Activated CD8-positive, alpha-beta T cell treated with anti-CD3 and anti-CD28 coated beads for 36 hours (primary cell): ENCODE data around the gene TNNI3K. TPM values are rescaled to one million over a fixed set of nuclear protein-coding genes. Genes with fewer than 3 reads are reported as not detected.

Source experiments
- ATAC-seq: fragments of 200-7000 bp; cut with Tn5 transposase; one replicate; pipeline ENCODE4 v1.10.0; 2021; ENCODE audit warnings: mild to moderate bottlenecking, moderate library complexity
- CTCF ChIA-PET: fragments of 350-600 bp; sonication (Branson Sonifier 250); formaldehyde crosslinking; loops from one replicate; lab custom pipeline; 2021; ENCODE audit warnings: antibody characterized with exemption; lab: Charles Lee
- POLR2A ChIA-PET: fragments of 350-600 bp; sonication (Branson Sonifier 250); formaldehyde crosslinking; loops from one replicate; lab custom pipeline; 2021; ENCODE audit warnings: antibody characterized with exemption; lab: Charles Lee
- DNase-seq: peaks from one replicate; pipeline ENCODE4 v3.0.0-alpha.2; 2020
- H3K27ac Mint-ChIP-seq: one replicate; pipeline ENCODE4 v1.8.0; 2021; ENCODE audit warnings: mild to moderate bottlenecking, mixed read lengths
- H3K27me3 Mint-ChIP-seq: one replicate; pipeline ENCODE4 v1.8.0; 2021; ENCODE audit warnings: mixed read lengths
- H3K36me3 Mint-ChIP-seq: one replicate; pipeline ENCODE4 v1.8.0; 2021; ENCODE audit warnings: low read depth, mixed read lengths
- H3K4me1 Mint-ChIP-seq: one replicate; pipeline ENCODE4 v1.8.0; 2021; ENCODE audit warnings: low read depth, mixed read lengths
- H3K4me3 Mint-ChIP-seq: one replicate; pipeline ENCODE4 v1.8.0; 2021; ENCODE audit warnings: mild to moderate bottlenecking, moderate library complexity, mixed read lengths
- H3K9me3 Mint-ChIP-seq: one replicate; pipeline ENCODE4 v1.8.0; 2021; ENCODE audit warnings: mixed read lengths
- CTCF ChIP-seq: fragments of 200-600 bp; IDR thresholded peaks from one replicate; pipeline ENCODE4 v1.8.0; 2022; ENCODE audit warnings: antibody characterized with exemption, mild to moderate bottlenecking
- intact Hi-C: fragments of 100-400 bp; cut with micrococcal nuclease; formaldehyde crosslinking; loops from one replicate; pipeline ENCODE4 v1.10.0; 2022
- total RNA-seq, 2 experiments: library from RNA; stranded (reverse); gene quantifications; one replicate each; pipeline ENCODE4 v1.2.3, GENCODE V29; 2021

Gene TNNI3K
- total RNA-seq, 2 experiments from 2014 or later: 0.52 TPM; not detected in 1

- intact Hi-C loops: loop anchor here (10.0 kb wide), 1 partner anchor 537 kb away; the partner anchor contains the start of genes CRYZ and TYW3
- POLR2A ChIA-PET: interaction anchor here (1.0 kb wide), 1 partner anchor 8 kb away, joined by 3 read pairs; no protein-coding TSS in a partner anchor
- Mint-ChIP-seq H3K4me3 (peak within 1 kb of the TSS; percentile 85), H3K27ac (peak within 1 kb of the TSS; percentile 94), H3K9me3 (no peaks in the 10 kb centered on the region), H3K27me3 (no peaks in the 10 kb centered on the region), H3K36me3 (peaks cover 6% of the 10 kb centered on the region), H3K4me1 (peaks cover 13% of the 10 kb centered on the region)
- peak; percentile 94 for DNase-seq
- ATAC-seq: peak; percentile 97
- TF ChIP-seq CTCF: no peak
- CTCF ChIA-PET: no interaction called here
Observed at GRCh38 chr1:74197657-74198552, 37.3 kb upstream of the TNNI3K start, which contains the start of the genes FPGT and LRRIQ3. FPGT (plus strand) TSS chr1:74198242; CDS start chr1:74198279, 37 bp downstream. LRRIQ3 (minus strand) TSS chr1:74198176; CDS start chr1:74183684, 14,492 bp downstream.

GRCh38 chr1:74199504-74199903, 35.7 kb upstream of the TNNI3K start:
- intact Hi-C loops: loop anchor here (10.0 kb wide), 1 partner anchor 535 kb away; the partner anchor contains the start of genes CRYZ and TYW3
- no peak for TF ChIP-seq CTCF
- ChIA-PET POLR2A (no interaction called here), CTCF (no interaction called here)
- no peak for DNase-seq
- H3K4me1 Mint-ChIP-seq: peaks cover 13% of the 10 kb centered on the region
- no peaks in the 10 kb centered on the region for H3K27me3 Mint-ChIP-seq
- no peak for ATAC-seq
- H3K4me3 Mint-ChIP-seq: peak overlapping the region; percentile 85
- H3K9me3 Mint-ChIP-seq: no peaks in the 10 kb centered on the region
- H3K36me3 Mint-ChIP-seq: peaks cover 6% of the 10 kb centered on the region
- no peak overlapping the region for H3K27ac Mint-ChIP-seq

GRCh38 chr1:74205266-74205665, 29.9 kb upstream of the TNNI3K start:
- ChIA-PET POLR2A (no interaction called here), CTCF (no interaction called here)
- no peak overlapping the region for H3K27ac Mint-ChIP-seq
- H3K36me3 Mint-ChIP-seq: peaks cover 9% of the 10 kb centered on the region
- DNase-seq: no peak
- no peak for ATAC-seq
- H3K4me1 Mint-ChIP-seq: no peaks in the 10 kb centered on the region
- no peaks in the 10 kb centered on the region for H3K27me3 Mint-ChIP-seq
- no peak overlapping the region for H3K4me3 Mint-ChIP-seq
- H3K9me3 Mint-ChIP-seq: no peaks in the 10 kb centered on the region
- TF ChIP-seq CTCF: no peak
- intact Hi-C loops: no loop called here

GRCh38 chr1:74215229-74215628, 20.0 kb upstream of the TNNI3K start:
- DNase-seq (no peak), ATAC-seq (no peak)
- no peak for TF ChIP-seq CTCF
- Mint-ChIP-seq H3K27ac (no peak overlapping the region), H3K36me3 (no peaks in the 10 kb centered on the region), H3K27me3 (no peaks in the 10 kb centered on the region), H3K4me3 (no peak overlapping the region), H3K4me1 (no peaks in the 10 kb centered on the region), H3K9me3 (peaks cover 2% of the 10 kb centered on the region)
- ChIA-PET POLR2A (no interaction called here), CTCF (no interaction called here)
- intact Hi-C loops: no loop called here

- no peak for DNase-seq
- H3K27me3 Mint-ChIP-seq: no peaks in the 10 kb centered on the region
- H3K4me3 Mint-ChIP-seq: no peak overlapping the region
- intact Hi-C loops: no loop called here
- TF ChIP-seq CTCF: no peak
- ChIA-PET CTCF (interaction anchor here (1.1 kb wide), 1 partner anchor 28 kb away, joined by 3 read pairs; no protein-coding TSS in a partner anchor), POLR2A (no interaction called here)
- no peak overlapping the region for H3K27ac Mint-ChIP-seq
- no peaks in the 10 kb centered on the region for H3K4me1 Mint-ChIP-seq
- peaks cover 35% of the 10 kb centered on the region for H3K9me3 Mint-ChIP-seq
- H3K36me3 Mint-ChIP-seq: peaks cover 4% of the 10 kb centered on the region
- no peak for ATAC-seq
Observed at GRCh38 chr1:74222701-74223100, 12.5 kb upstream of the TNNI3K start.
